HTERT RPE-1 (cell line): ENCODE data around the gene OLFML1.

Experiments
- in situ Hi-C: fragments of 300-500 bp; cut with MboI; formaldehyde crosslinking; loops from 4 replicates; pipeline ENCODE4 v1.14.3; 2020; ENCODE audit warnings: low sequenced_read_pairs

The OLFML1 gene

GRCh38 chr11:7485186-7486097 lies at the start of gene OLFML1:
Gene OLFML1, plus strand, starts transcription at chr11:7485506. Its CDS starts 370 bp downstream, at chr11:7485876.
- in situ Hi-C loops, result no loop called here

DNA sequence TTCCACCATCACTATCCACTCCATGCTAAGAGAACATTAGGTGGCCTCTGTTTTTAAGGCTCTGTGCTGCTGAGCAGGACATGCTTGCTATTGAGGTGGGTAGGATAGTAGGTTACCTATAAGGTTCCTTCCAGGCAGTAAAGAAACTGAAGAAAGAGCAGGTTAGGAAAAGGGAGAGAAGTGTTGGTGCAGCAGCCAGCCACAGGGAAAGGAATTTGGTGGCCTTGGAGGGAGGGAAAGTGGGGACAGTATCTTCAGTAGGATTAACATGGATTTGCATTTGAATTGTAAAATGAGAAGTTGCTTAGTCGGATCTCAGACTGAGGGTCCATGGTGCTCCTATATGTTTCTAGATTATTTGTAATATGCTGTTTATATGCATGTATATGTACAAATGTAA lies 49.2 kb upstream of the OLFML1 start:
- in situ Hi-C loops, result no loop called here

- in situ Hi-C loops, result no loop called here
These were observed 48.6 kb upstream of the OLFML1 start for GRCh38 chr11:7436657-7437056.

GRCh38 chr11:7437696-7438095 lies 47.6 kb upstream of the OLFML1 start:
- in situ Hi-C loops, result no loop called here

- in situ Hi-C loops, result no loop called here
These were observed 45.5 kb upstream of the OLFML1 start for GRCh38 chr11:7439746-7440320.

DNA sequence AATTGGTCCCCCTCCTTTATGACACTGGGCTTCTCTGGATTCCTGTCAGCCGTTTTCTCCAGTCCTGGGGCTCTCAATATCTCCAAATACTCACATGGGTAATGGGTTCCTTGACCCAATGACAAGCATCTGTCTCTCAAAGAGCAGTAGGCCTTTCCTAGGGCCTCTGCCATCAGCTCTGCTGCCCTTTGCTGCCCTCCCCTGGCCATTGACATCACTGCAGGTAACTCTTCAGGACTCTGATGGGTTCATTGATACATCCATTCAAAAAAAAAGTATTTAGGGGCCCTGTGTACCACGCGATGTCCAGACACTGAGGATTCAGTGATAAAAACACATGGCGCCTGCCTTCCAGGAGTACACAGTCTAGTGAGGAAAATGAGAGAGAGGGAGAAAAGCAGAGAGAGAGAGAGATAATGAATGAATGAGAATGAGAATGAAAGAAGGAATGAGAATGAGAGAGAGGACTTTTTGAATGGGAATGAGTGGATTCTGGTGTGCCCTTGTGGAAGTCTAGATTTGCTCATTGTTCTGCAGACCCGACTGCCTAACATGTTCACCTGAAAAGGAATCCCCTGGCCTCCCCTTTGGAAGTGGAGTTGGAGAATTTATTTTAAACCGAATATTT lies 42.6 kb upstream of the OLFML1 start:
- in situ Hi-C loops, result no loop called here

- in situ Hi-C loops, result no loop called here
These were observed 41.0 kb upstream of the OLFML1 start for GRCh38 chr11:7444091-7444981.

DNA sequence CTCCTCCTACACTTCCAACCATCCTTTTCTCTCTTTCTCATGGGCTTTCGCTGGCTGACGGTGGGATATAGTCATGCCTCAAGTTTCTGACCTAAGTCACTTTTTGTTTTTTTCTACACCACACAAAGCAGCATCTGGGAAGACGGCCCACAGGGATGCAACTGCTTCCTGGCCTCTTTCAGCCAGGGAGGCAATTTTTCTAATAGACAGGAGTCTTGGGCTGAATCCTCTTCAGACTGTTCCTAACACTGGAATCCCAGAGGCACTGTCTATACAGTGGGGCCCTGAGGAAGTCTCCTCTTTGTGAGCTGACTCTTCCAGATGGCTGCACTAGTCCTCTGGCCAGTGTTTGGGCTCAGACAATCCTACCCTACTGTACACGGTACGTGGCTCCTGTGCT lies 39.7 kb upstream of the OLFML1 start:
- in situ Hi-C loops, result no loop called here

GRCh38 chr11:7448201-7448600 lies 37.1 kb upstream of the OLFML1 start:
- in situ Hi-C loops, result no loop called here

DNA sequence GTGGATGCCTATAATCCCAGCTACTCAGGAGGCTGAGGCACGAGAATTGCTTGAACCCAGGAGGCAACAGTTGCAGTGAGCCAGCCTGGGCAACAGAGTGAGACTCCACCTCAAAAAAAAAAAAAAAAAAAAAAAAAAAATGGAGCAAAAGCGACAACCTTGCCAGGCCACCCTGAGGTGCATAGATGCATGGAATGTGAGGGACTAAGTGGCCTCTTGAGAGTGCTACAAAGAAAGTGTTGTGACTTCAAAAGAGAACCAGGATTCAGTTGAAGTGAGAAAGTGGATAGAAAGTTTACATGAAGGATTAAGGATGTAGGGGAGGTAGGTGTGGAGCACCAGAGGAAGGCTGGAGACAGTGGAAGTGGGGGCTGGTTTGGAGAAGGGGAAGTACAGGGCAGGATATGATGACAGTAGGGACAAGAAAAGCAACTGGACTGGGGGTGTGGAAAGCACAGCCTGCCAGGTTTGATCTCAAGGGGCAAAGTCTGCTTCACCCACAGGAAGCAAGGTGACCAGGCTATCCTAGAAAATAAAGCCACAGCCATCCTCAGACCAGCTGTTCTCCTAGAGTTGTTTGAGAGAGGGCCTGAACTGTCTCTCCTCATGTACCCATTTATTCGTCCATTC lies 36.0 kb upstream of the OLFML1 start:
- in situ Hi-C loops, result no loop called here

GRCh38 chr11:7449841-7450214 lies 35.5 kb upstream of the OLFML1 start:
- in situ Hi-C loops, result no loop called here

DNA sequence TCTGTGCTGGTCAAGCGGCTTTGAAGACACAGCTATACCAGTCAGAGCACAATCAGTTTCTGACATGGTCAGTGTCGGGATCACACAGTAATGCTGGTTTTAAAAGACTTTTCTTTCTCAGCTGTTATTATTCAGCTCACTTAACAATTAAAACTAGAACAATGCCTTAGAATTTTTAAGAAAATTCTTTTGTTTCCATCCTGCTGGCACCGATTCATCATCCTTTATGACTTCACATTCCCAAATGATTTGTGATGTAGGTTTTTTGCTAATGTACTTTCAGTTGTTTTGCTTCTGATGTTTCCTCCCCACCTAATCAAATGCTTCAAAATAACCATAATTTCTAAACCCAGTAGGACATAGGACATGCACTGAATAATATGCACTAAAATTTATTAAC lies 34.5 kb upstream of the OLFML1 start:
- in situ Hi-C loops, result no loop called here

GRCh38 chr11:7451520-7451919 lies 33.8 kb upstream of the OLFML1 start:
- in situ Hi-C loops, result no loop called here

- in situ Hi-C loops, result no loop called here
These were observed 33.3 kb upstream of the OLFML1 start for GRCh38 chr11:7451952-7452494.

DNA sequence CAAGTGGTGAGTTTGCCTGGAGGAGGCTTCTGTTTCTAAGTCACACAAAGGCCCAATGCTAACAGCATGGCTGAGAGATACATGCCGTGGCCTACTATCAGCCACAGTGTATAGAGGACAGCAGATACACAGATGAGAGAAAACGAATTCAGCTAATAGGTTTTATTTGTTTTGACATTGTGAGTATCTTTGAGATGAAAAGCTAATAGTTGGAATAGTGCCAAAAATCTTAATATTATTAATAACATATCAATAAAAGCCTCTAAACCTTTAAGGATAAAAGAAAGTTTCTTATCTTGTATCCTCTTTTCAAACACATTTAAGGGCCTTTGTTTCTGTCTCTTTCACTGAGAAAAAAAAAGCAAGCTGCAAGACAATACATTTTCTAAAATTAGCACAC lies 30.5 kb upstream of the OLFML1 start:
- in situ Hi-C loops, result no loop called here

DNA sequence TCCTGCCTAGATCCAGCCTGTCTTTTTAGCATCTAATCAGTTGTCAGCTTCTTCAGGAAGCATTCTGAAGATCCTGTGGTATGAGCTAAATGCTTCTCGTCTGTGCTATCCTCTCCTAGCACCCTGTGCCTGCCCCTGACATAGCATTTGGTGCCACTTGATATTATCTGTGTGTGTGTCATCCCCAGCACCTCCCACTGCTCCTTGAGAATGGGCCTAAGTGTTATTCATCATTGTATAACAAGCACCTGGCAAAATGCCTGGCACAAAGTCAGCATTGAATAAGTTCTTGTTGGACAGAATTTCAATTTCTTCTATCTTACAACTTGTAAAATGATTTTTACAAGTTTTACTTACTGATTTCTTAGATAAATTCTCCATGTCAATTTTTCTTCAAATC lies 28.1 kb upstream of the OLFML1 start:
- in situ Hi-C loops, result no loop called here

GRCh38 chr11:7462706-7463105 lies 22.6 kb upstream of the OLFML1 start:
- in situ Hi-C loops, result no loop called here

DNA sequence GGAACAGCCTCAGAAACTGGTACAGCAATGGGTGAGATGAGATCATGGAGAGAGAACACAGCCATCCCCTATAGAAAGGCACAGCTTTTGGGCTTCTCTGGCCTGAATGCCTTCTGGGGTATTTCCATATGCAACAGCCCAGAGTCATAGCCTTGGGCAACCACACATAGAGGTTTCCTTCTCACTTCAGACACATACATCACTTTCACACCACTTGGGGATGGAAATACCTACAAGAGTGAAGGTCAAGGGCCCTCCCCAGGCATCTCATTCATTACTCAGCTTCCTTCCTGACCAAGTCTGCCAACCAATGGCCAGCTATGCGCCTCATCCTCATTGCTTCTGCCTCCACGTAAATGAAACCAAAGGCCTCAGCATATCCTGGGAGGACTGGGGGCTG lies 17.7 kb upstream of the OLFML1 start:
- in situ Hi-C loops, result no loop called here

DNA sequence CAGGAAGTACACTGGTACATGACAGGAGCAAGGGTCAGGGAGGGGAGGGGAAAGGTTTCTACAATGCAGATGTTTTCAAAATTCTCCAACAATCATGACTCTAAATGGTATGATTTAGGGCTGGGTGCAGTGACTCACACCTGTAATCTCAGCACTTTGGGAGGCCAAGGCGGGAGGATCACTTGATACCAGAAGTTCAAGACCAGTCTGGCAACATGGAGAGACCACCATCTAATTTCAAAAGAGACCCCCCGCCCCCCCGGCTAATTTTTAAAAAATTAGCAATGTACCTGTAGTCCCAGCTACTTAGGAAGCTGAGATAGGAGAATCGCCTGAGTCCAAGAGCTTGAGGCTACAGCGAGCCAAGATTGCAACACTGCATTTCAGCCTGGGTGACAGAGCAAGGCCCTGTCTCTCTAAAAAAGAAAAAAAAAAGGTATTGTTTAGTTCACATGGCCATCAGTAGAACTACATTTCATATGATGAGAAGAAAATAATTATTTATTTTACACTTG lies 15.9 kb upstream of the OLFML1 start:
- in situ Hi-C loops, result no loop called here

DNA sequence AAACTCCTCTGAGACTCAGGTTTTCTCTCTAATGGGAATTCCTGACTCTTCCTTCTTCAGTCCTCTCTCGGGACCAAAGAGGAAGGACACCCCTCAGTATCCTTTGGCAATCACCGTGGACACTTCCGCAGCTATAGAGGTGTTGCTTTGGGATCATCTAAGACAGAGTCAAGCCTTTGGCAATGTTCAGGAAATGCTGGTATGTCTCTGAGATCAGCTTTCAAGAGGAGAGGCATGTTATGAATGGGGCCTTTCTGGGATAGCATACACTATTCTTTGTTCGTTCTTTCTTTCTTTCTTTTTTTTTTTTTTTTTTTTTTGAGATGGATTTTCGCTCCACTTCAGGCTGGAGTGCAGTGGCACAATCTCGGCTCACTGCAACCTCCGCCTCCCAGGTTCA lies 14.2 kb upstream of the OLFML1 start:
- in situ Hi-C loops, result no loop called here
